Fibroblast of the aortic adventitia (primary cell): ENCODE data around the gene ATXN7L1. TPM values are rescaled to one million over a fixed set of nuclear protein-coding genes. Genes with fewer than 3 reads are reported as not detected.

Experiments
- DNase-seq: peaks from one replicate; pipeline ENCODE4 v3.0.0-alpha.2; 2010; ENCODE audit warnings: low read depth
- H3K4me3 ChIP-seq: 2 replicates; pipeline ENCODE4 v1.5.1; 2011; ENCODE audit warnings: low read depth, mild to moderate bottlenecking, control low read depth, low read length, moderate library complexity
- total RNA-seq: library from RNA; depleted of rRNA; stranded (reverse); fragments of >200 nt; gene quantifications from 2 replicates; pipeline ENCODE4 v1.2.3, GENCODE V29; 2012; ENCODE audit warnings: low replicate concordance
- TF ChIP-seq, protein P1 (sequence below): IDR thresholded peaks from 2 replicates; pipeline ENCODE4 v1.5.1; 2011; ENCODE audit warnings: mild to moderate bottlenecking, low read length, control low read depth, inconsistent platforms; ENCODE audit not compliant: insufficient read depth

ATXN7L1 gene
- total RNA-seq, 1 donor = 13.8 TPM

DNA sequence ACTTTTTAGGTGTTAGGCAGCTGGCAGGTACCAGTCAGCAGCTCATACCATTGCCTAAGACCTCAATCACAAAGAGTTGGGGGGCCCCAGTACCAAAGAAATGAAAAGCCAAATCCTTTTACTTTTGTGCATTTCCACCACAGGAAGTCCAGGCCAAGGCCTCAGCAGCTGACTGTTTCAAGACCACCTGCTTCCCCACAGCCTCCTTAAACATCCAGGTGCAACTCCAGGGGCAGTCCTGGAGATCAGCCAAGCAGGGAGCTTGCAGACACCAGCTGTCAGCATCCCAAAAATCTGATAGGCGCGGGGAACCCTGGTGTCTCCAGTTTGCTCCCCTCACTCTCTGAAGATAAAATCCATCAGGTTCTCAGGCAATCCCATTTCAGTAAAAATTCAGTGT is 203.6 kb downstream of the ATXN7L1 start:
- no peak overlapping the region for H3K4me3 ChIP-seq
- DNase-seq = no peak
- TF ChIP-seq, protein P1, sequence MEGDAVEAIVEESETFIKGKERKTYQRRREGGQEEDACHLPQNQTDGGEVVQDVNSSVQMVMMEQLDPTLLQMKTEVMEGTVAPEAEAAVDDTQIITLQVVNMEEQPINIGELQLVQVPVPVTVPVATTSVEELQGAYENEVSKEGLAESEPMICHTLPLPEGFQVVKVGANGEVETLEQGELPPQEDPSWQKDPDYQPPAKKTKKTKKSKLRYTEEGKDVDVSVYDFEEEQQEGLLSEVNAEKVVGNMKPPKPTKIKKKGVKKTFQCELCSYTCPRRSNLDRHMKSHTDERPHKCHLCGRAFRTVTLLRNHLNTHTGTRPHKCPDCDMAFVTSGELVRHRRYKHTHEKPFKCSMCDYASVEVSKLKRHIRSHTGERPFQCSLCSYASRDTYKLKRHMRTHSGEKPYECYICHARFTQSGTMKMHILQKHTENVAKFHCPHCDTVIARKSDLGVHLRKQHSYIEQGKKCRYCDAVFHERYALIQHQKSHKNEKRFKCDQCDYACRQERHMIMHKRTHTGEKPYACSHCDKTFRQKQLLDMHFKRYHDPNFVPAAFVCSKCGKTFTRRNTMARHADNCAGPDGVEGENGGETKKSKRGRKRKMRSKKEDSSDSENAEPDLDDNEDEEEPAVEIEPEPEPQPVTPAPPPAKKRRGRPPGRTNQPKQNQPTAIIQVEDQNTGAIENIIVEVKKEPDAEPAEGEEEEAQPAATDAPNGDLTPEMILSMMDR = no peak

DNA sequence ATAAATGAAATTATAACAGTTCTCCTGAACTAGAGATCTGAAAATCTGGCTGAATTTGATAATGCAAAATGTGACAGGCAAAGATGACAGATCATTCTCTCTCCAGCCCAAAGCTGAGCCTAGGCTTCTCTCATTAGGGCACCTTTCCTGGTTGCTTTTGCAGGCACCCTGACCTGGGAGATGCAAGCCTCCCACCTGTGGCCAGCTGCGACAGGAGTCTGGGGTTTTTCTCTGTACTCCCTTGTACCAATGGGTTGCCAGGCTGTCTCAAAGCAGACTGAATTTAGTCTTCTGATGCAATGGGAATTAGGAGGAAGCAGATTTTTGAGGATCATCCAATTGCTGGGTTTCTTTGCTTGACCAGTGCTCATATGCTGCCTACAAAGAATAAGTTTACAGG is 210.1 kb downstream of the ATXN7L1 start:
- DNase-seq = no peak
- TF ChIP-seq, protein P1 = no peak

DNA sequence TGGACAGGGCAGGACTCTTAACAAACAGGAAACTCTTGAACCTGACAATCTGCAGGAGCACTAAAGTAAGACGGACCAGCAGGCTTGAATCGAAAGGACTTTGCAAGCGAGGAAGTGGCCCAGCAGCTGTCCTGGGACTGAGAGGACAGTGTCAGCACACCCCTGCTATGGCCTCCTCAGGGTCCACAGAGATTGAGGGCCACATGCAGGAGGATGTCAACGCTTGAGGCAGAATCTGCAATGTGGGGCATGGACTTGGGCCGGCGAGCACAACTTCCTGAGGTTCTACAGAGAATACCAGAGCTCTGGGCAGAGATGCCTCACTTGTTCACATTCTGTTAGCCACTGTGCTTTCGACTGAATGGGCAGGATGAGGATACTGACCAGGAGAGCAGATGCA is 210.7 kb downstream of the ATXN7L1 start:
- DNase-seq = no peak
- TF ChIP-seq, protein P1 = no peak
- H3K4me3 ChIP-seq = no peak overlapping the region

More for the DNA sequence above, 210.1 kb downstream of the ATXN7L1 start:
- H3K4me3 ChIP-seq = no peak overlapping the region

GRCh38 chr7:105664816-105665525 is 211.4 kb downstream of the ATXN7L1 start:
- no peak overlapping the region for H3K4me3 ChIP-seq
- no peak for DNase-seq
- TF ChIP-seq, protein P1 = no peak

GRCh38 chr7:105662998-105663397 is 213.4 kb downstream of the ATXN7L1 start:
- no peak overlapping the region for H3K4me3 ChIP-seq
- TF ChIP-seq, protein P1 = no peak
- DNase-seq = no peak

- H3K4me3 ChIP-seq = no peak overlapping the region
- no peak for DNase-seq
- TF ChIP-seq, protein P1 = no peak
Observed at GRCh38 chr7:105661625-105662024, 214.8 kb downstream of the ATXN7L1 start.
